Left lung (tissue), 10 donors: ENCODE data around the gene BCAS1. TPM values are rescaled to one million over a fixed set of nuclear protein-coding genes. Genes with fewer than 3 reads are reported as not detected.
A peak's percentile ranks its signal among the peaks of the same experiment; 100 is the strongest.

ENCODE experiments used
- ATAC-seq: fragments of 200-7000 bp; cut with Tn5 transposase; one replicate; pipeline ENCODE4 v1.9.1; 2020; ENCODE audit warnings: moderate library complexity
- DNase-seq, 4 donors: peaks; one replicate each; pipeline ENCODE4 v3.0.0-alpha.2; 2013 to 2020
- H3K27ac ChIP-seq, 2 donors: fragments of 200-600 bp; sonication (generic) in 1 of 2; one replicate each; pipeline versions ENCODE4 v1.5.0 to v1.8.0; 2020 to 2021
- H3K27me3 ChIP-seq, 2 donors: fragments of 200-600 bp; sonication (generic) in 1 of 2; one replicate each; pipeline versions ENCODE4 v1.5.0 to v1.8.0; 2020 to 2021
- H3K36me3 ChIP-seq, 2 donors: fragments of 200-600 bp; sonication (generic) in 1 of 2; one replicate each; pipeline versions ENCODE4 v1.5.0 to v1.8.0; 2020 to 2021
- H3K4me1 ChIP-seq, 2 donors: fragments of 200-600 bp; one replicate each; pipeline ENCODE4 v1.8.0; 2021
- H3K4me3 ChIP-seq, 2 donors: fragments of 200-600 bp; sonication (generic) in 1 of 2; one replicate each; pipeline versions ENCODE4 v1.5.0 to v1.8.0; 2020 to 2021; ENCODE audit warnings: mild to moderate bottlenecking in 1 of 2
- H3K9me3 ChIP-seq, 2 donors: fragments of 200-600 bp; sonication (generic) in 1 of 2; one replicate each; pipeline versions ENCODE4 v1.5.0 to v1.8.0; 2020 to 2021
- intact Hi-C, 2 donors: fragments of 100-400 bp; cut with DNase I; formaldehyde crosslinking; loops; one replicate each; pipeline versions ENCODE4 v1.11.2 to v1.14.2; 2022
- polyA plus RNA-seq, 6 donors: library from polyadenylated mRNA; unstranded; fragments of 120-200 nt; gene quantifications; one replicate each; pipeline ENCODE4 v1.2.1, GENCODE V29; 2013; ENCODE audit not compliant: insufficient read length in 6 of 6
- total RNA-seq, 2 donors: library from RNA; stranded (reverse); fragmentation: NEBNext Ultra II Directional; extraction: Animal tissue kit (Norgen Biotek cat#: 25700); gene quantifications; one replicate each; pipeline ENCODE4 v1.2.1, GENCODE V29; 2021
- TF ChIP-seq, protein P1 (sequence below), 2 donors: fragments of 200-600 bp; sonication (generic) in 1 of 2; IDR thresholded peaks; one replicate each; pipeline versions ENCODE4 v1.5.0 to v1.8.0; 2021; ENCODE audit warnings: antibody characterized with exemption in 2 of 2
- donor health status: DM: no; HTN: yes; CAD: no.
- donor health status: DM: no; HTN: no; CAD: no.

The BCAS1 gene
- total and polyA plus RNA-seq, 8 donors: 0.44 to 1.6 (median 0.81) TPM

DNA sequence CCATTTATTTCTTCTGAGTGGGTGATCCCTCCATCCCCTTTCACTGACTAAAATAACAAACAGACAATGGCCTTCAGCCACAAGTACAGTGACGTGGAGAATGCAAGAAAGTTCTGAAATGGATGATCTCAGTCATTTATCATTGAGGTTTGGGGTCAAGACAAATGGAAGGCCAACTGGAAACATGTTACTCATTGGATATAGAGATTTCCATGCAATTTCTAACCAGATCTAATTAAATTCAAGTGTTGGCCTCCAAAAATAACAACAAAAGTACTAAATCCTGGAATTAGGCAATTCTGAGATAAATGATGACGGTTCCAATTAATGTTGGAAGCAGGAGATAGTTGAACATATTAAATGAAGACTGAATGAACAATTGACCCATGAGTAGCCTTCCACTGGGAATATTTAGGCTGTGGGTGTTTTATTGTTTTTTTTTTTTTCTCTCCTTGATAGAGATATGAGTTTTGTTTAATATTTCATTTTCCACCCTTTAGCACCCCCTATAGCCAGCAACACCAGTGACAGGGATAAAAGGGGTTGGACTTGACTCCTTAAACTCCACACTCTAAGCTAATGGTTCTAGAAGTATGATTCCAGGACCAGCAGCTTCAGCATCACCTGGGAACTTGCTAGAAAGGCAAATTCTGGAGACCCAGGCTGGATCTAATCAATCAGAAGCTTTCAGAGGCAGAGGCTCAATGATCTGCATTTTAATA, 112.8 kb downstream of the BCAS1 start:
- no peak overlapping the region for H3K27ac ChIP-seq
- H3K9me3 ChIP-seq: peaks cover 0 to 3% of the 10 kb centered on the region in 2 donors
- TF ChIP-seq, protein P1, sequence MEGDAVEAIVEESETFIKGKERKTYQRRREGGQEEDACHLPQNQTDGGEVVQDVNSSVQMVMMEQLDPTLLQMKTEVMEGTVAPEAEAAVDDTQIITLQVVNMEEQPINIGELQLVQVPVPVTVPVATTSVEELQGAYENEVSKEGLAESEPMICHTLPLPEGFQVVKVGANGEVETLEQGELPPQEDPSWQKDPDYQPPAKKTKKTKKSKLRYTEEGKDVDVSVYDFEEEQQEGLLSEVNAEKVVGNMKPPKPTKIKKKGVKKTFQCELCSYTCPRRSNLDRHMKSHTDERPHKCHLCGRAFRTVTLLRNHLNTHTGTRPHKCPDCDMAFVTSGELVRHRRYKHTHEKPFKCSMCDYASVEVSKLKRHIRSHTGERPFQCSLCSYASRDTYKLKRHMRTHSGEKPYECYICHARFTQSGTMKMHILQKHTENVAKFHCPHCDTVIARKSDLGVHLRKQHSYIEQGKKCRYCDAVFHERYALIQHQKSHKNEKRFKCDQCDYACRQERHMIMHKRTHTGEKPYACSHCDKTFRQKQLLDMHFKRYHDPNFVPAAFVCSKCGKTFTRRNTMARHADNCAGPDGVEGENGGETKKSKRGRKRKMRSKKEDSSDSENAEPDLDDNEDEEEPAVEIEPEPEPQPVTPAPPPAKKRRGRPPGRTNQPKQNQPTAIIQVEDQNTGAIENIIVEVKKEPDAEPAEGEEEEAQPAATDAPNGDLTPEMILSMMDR (IDR thresholded peaks at IDR 0.05): no peak
- intact Hi-C loops: no loop called here
- H3K36me3 ChIP-seq: no peaks in the 10 kb centered on the region
- H3K27me3 ChIP-seq: no peaks in the 10 kb centered on the region
- H3K4me1 ChIP-seq: no peaks in the 10 kb centered on the region
- DNase-seq (no peak), ATAC-seq (peak; percentile 51)
- no peak overlapping the region for H3K4me3 ChIP-seq

DNA sequence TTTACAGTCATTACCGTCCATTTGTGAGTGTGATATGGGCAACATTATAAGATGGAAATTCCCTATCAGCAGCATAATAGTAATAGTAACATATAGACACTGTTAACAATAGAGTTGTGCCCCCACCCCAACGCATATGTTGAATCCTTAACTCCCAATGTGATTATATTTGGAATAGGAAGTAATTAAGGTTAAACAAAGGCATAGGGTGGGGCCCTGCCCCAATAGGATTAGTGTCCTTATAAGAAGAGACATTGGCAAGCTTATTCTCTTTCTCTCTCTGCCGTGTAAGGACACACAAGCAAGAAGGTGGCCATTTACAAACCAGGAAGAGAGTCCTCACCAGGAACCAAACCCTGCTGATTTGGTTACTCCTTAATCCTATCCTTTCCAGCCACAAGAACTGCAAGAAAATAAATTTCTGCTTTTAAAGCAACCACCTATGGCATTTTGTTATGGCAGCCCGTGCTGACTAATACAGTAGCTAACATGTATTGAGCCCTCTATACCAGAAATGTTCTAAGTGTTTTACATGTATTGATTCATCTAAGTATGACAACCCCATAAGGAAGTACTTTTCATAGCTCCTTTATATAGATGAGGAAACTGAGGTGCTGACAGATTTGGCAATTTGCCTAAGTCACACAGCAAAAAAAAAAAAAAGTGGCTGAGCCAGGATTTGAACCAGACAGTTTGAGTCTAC, 114.2 kb downstream of the BCAS1 start:
- no peaks in the 10 kb centered on the region for H3K4me1 ChIP-seq
- peaks cover 0 to 6% of the 10 kb centered on the region in 2 donors for H3K9me3 ChIP-seq
- no peak overlapping the region for H3K4me3 ChIP-seq
- H3K27me3 ChIP-seq: no peaks in the 10 kb centered on the region
- intact Hi-C loops: no loop called here
- ATAC-seq (no peak), DNase-seq (no peak)
- no peak overlapping the region for H3K27ac ChIP-seq
- TF ChIP-seq, protein P1 (IDR thresholded peaks at IDR 0.05): no peak
- no peaks in the 10 kb centered on the region for H3K36me3 ChIP-seq

DNA sequence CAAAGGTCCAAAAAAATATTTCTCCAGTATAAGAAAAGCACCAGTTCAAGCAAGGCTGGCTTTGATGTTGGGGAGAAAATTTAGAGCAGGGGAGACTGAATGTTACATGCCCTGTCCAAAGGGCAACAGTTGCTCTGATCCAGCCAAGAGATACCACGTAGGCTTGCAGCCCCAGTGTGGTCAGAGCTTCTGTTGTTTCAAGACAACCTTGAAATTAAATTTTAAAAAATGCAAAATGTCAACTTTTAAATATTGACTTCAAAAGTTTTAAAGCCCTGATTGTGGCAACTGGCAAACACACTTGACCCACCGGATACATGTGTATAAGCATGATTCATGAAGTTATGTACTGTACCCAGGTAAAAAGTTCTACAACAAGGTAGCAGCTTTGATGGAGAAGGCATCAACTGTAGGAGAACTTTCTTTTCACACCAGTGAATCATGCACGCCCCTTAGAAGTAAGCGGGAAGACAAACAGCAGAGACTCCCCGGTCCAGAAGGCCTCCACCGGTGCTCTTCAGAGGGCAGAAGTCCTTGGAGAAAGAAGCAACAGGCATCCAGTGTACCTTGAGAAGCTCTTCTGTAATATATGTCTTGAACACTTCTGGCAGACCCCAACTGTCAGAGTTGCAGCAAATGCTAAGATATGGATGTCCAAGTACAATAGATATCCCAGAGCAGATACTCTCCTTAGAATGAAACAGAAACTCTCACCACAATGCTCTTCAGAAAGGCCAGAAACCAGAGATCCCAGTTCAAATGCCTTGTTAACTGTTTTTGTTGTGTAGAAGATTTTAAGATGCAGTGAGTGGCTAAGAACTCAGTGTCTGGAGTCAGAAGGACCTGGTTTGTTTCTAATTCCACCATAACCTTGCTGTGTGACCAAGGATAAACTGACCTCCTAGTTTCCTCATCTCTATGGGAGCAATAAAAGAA, 115.4 kb downstream of the BCAS1 start:
- DNase-seq (no peak), ATAC-seq (no peak)
- Histone ChIP-seq H3K36me3 (no peaks in the 10 kb centered on the region), H3K4me3 (no peak overlapping the region), H3K27ac (no peak overlapping the region), H3K27me3 (no peaks in the 10 kb centered on the region), H3K9me3 (peaks cover 0 to 6% of the 10 kb centered on the region in 2 donors), H3K4me1 (no peaks in the 10 kb centered on the region)
- TF ChIP-seq, protein P1 (IDR thresholded peaks at IDR 0.05): no peak
- intact Hi-C loops: no loop called here

DNA sequence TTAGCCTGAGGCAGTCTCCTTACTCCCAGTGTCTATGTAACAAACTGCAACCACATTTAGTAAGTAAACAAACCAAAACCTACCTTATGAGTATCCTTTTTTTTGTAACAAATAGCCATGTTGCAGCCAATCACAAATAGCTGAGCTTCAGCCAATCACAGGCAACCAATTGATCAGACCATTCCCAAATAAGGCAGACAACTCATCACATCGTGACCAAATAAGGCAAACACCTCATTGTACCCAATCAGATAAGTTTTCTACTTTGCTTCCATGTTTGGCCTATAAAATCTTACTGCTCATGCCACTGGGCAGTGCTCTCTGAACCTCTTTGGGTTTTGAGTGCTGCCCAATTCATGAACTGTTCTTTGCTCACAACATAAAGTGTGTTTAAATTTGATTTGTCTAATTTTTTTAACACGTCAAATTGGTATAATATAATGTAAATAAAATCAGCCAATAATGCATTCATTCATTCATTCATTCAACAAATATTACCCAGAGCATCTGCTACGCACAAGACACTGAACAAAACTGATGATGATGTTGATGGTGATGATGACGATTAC, 117.8 kb downstream of the BCAS1 start:
- H3K27me3 ChIP-seq: no peaks in the 10 kb centered on the region
- H3K9me3 ChIP-seq: peaks cover 0 to 6% of the 10 kb centered on the region in 2 donors
- H3K4me1 ChIP-seq: peaks cover 0 to 15% of the 10 kb centered on the region in 2 donors
- TF ChIP-seq, protein P1 (IDR thresholded peaks at IDR 0.05): no peak
- H3K27ac ChIP-seq: no peak overlapping the region
- intact Hi-C loops: no loop called here
- H3K4me3 ChIP-seq: no peak overlapping the region
- DNase-seq: no peak
- no peak for ATAC-seq
- H3K36me3 ChIP-seq: no peaks in the 10 kb centered on the region
